ENCODE measurements around the gene PYGM.

The PYGM gene

DNA sequence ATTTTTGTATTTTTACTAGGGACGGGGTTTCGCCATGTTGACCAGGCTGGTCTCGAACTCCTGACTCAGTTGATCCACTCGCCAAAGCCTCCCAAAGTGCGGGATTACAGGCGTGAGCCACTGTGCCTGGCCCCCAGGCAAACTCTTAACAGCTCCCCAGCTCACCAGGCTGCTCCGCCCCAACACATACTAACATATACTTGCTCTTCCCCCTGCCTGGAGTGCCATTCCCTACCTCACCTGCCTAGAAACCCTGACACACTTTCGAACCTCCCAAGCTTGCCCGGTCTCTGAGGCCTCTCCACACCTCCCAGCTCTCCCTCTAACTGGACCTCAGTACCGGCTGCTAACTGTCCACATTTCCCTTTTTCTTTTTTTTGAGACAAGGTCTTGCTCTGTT lies 34.8 kb upstream of the PYGM start:
- no peak for TF ChIP-seq ZFX (IDR thresholded peaks at IDR 0.05)
- TF ChIP-seq, protein P1, sequence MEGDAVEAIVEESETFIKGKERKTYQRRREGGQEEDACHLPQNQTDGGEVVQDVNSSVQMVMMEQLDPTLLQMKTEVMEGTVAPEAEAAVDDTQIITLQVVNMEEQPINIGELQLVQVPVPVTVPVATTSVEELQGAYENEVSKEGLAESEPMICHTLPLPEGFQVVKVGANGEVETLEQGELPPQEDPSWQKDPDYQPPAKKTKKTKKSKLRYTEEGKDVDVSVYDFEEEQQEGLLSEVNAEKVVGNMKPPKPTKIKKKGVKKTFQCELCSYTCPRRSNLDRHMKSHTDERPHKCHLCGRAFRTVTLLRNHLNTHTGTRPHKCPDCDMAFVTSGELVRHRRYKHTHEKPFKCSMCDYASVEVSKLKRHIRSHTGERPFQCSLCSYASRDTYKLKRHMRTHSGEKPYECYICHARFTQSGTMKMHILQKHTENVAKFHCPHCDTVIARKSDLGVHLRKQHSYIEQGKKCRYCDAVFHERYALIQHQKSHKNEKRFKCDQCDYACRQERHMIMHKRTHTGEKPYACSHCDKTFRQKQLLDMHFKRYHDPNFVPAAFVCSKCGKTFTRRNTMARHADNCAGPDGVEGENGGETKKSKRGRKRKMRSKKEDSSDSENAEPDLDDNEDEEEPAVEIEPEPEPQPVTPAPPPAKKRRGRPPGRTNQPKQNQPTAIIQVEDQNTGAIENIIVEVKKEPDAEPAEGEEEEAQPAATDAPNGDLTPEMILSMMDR (conservative IDR thresholded peaks at IDR 0.05): no peak
- no peak overlapping the region for H3K27ac ChIP-seq

DNA sequence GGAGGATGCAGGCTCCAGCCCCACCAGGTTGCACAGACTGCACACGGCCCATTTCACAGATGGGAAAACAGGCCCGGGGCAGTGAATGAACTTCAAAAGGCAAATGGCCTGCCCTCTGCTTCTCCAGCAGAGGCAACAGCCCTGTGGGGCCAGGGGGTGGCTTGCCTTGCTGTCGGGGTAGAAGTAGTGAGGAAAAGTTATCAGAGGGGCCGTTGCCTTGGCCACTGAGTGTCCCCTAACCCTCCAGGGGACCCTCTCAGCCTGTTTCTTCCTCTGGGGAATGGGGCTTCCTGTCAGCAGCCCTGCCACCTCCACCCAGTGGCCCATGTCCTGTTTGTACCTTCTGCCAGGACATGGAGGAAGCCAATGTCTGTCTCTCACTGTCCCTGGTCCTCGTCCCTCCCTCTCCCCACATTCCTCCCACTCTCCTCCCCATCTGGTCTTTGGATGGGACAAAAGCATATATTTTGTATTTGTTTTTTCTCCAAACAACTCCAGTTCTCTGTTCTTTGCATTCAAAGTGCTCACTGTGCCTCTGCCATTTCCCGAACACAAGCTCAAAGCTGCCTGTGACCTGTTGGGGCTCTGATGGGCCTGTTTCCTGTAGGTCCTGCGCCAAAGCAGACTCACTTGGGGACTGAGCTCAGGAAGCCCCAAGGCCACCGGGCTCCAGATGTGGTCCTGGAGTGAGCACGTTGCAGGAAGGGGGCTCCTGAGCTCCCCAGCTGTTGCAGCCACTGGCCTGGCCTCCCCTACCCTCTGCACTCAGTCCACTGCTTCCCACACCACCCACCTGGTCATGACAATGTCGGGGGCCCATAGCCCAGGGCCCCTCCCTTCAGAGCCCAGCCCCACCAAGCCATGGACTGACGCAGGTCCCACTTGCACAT lies 33.7 kb upstream of the PYGM start:
- TF ChIP-seq, protein P1 (conservative IDR thresholded peaks at IDR 0.05): no peak
- TF ChIP-seq ZFX (IDR thresholded peaks at IDR 0.05): no peak
- no peak overlapping the region for H3K27ac ChIP-seq

DNA sequence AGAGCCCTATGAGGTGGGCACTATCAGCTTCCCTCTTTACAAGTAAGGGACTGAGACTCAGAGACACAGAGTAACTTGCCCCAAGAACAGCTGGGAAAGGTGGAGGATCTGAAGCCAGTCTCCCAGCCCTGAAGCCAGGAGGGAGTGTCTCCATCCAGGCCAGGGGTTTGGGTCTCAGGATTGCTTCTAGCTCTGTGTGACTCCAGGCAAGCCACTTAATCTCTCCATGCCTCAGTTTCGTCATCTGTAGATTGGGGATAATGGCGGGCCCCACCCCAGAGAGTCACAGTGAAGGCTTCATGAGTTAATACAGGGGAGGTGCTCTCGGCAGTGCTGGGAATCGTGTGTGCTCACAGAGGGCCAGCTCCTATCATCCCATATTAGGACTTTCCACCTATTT lies 32.7 kb upstream of the PYGM start:
- no peak overlapping the region for H3K27ac ChIP-seq
- no peak for TF ChIP-seq ZFX (IDR thresholded peaks at IDR 0.05)
- TF ChIP-seq, protein P1 (conservative IDR thresholded peaks at IDR 0.05): no peak

DNA sequence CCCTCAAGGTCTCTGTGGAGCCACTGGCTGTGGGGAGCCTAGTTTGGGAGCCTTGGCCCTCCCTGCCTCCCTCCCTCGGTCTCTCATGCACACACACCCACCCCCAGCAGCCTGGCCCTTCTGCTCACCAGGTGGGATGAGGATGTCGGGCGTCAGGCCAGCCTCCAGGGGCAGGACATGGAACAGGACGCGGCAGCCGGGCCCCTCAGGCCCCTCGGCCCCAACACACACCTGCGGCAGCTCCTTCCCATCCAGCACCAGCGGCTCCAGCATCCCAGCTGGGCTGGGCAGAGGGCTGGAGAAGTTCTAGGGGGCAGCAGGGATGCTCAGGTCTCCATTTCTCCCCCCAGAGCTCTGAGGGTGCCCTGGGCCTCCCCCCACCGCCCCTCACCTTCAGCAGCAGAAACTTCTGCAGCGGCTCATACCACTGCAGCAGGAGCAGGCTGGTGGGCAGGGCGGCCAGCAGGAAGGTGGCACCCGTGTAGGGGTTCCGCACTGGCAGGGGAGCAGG lies 32.1 kb upstream of the PYGM start:
- TF ChIP-seq, protein P1 (conservative IDR thresholded peaks at IDR 0.05): no peak
- no peak for TF ChIP-seq ZFX (IDR thresholded peaks at IDR 0.05)
- H3K27ac ChIP-seq: no peak overlapping the region

DNA sequence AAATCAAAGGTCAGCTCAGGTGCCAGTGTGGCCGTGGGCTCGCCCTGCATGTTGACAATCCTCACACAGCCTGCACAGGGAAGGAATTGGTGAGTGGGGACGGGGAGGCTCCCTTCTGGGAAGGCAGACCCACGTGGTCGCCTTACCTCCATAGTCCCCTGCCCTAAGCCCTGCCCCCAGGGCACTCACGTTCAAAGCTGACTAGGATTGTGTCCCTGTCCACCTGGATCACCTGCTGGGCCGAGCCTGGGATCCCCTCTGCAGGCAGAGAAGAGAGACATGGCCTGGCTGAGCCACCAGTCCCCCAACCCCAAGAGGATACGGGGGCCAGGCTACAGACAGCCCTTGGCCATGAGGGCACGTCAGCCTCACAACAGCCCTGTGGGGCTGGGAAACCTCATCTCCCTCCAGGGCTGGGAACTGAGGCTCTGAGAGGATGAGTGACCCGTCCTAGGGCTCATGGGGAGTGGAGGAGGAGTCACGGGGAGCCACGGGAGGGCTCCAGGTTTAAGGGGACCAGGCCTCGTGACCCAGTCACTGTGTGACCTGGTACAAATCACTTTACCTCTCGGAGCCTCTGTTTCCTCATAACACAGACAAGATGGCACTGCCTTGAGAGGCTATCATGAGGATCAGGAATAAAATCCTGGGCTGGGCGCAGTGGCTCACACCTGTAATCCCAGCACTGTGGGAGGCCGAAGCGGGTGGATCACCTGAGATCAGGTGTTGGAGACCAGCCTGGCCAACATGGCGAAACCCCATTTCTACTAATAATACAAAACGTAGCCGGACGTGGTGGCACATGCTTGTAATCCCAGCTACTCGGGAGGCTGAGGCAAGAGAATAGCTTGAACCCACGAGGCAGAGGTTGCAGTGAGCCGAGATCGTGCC lies 30.7 kb upstream of the PYGM start:
- TF ChIP-seq, protein P1 (conservative IDR thresholded peaks at IDR 0.05): no peak
- TF ChIP-seq ZFX (IDR thresholded peaks at IDR 0.05): no peak
- no peak overlapping the region for H3K27ac ChIP-seq

DNA sequence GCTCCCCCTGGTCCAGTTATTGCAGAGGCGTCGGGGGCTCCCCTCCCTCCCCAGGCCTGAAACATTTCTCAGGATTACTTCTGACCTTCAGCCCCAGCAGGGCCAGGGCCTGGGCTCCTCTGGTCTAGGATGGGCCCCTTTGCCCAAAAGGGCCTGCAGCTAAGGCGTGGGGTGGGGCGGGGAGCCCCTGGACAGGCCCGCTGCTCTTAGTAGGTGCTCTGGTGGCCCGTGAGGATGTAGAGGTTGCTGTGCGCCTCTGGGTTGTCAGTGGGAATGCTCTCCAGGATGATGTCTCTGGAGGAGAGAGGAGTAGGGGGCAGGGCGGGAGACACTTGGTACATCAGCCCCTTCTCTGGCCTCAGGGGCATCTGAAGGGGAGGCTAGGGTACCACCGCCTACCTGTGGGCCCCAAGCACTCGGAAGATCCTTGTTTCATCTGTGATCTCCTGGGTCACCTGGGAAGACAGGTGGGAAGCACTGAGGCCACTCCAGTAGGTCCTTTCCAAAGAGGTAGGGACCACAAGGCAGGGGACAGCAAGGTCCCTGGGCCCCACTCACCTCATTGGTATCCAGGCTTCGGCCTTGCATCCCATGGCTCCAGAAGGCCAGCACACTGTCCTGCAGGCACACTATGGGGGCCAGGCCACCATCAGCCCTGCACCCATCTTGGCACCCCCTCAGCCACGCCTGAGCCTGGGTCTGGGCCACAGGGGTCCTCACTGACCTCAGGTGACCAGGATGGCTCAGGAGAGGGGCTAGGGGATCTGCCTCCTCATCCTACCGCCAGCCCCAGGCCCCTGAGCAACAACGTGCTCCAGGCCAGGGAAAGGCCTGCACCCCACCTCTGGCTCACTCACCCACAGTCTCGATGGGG lies 29.8 kb upstream of the PYGM start:
- TF ChIP-seq, protein P1 (conservative IDR thresholded peaks at IDR 0.05): no peak
- TF ChIP-seq ZFX (IDR thresholded peaks at IDR 0.05): no peak
- no peak overlapping the region for H3K27ac ChIP-seq
